ENCODE results near the gene SERPINE3.

Gene SERPINE3

DNA sequence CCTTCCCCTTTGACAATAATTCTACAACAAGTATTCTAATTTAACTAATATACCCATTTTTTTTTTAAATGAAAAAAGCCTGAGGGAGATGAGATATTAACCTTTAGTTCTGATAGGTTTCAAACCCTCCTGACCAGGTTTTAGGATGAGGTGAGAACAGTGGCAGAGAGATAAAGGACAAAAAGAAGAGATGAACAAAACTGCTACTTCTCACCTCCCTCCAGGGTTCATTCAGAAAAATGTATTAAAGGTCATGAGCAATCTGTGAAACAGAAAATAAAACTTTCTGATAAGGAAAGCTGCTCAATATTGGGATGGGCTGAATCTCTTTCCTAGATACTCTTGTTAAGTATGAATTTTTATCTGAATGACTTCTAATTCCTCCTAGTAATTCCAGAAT lies 24.1 kb downstream of the SERPINE3 start:
- DNase-seq (ENCODE audit: low spot score) = no peak

DNA sequence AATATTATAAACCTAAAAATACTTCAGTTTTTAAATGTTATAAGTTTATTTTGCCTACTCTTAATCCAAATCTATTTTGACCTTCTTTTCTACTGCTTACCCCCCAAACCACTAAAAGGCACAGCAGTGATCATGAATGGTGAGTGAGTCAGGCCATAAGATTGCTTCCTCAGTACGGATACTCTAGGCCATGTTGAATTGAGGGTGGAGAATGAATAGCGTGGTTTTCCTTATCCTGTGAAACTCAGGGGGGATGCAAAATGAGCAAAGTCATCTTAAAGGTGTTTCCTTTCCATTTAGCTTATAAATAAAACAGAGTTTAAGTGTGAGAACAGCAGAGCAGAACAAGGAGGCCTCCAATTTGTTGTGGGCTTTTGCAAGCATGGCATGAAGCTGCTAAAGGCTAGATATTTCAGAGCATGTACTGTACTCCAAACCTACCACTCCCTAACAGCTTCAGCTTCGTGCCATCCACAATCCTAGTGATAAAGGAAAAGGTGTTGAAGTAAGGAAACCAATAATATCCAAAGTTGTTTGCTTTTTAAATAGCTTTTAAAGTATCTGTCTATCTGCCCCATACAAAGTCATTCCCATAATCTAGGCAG lies 25.0 kb downstream of the SERPINE3 start:
- DNase-seq (ENCODE audit: low spot score) = no peak

- no peak for DNase-seq (ENCODE audit: low spot score)
Observed at GRCh38 chr13:51370116-51370515, 30.6 kb downstream of the SERPINE3 start.

DNA sequence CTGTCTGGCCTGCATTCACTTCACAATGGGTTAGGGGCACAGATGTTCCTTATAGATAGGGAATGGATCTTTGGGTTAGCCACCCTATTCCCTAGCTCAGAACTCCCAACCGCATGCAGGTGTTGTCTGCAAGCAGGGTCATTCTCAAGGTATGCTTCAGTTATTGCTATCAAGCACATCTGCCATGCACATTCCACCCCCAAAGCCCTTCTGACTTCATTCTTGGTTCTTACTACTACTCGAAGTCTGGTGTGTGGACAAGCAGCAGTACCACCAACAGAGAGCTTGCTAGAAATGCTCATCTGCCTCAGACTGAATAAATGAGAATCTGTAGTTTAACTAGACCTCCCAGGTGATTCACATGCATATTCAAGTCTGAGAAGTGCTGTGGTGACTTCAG lies 31.3 kb downstream of the SERPINE3 start:
- DNase-seq (ENCODE audit: low spot score) = no peak

DNA sequence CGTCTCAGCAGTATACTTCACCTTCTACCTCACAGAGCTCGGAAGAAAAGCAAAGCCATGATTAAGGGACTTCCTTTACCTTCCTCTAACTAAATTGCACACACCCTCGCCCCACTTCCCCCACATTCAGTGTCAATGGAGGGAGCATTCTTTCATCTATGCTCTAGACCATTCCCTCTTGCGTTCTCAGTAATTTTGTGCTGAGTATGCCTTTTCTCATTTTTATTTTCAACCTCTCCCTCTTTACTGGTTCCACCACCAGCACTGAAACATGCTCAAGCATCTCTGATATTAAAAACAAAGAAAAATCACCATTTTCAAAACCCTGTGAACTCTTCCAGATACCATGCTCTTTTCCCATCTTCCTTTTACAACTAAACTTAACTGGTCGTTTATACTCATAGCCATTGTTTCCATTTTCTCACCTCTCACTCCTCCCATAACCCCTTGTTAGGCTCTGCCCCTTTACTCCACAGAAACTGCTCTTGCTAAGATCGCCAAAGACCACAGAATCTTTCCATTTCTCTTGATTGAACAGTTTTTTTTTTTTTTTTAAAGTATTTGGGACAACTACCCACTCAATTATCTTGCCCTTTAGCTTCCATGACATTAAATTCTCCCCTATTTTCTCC lies 32.4 kb downstream of the SERPINE3 start:
- no peak for DNase-seq (ENCODE audit: low spot score)

DNA sequence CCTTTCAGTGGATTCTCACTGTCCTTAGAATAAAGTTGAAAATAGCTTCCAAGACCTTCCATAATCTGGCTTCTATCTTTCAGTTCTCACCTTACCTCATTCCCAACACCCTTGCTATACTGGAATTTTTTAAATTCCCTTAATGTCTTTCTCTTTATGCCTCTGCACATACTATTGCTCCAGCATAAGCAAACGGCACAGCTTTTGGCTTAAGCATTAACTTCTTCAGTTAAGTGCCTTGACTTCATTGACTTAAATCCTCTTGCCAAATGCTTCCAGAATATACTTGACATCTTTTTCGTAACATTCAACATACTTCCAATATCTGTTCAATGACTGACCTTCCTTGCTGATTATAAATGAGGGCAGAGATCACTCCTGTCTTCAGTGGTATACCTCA lies 34.0 kb downstream of the SERPINE3 start:
- DNase-seq (ENCODE audit: low spot score) = no peak

DNA sequence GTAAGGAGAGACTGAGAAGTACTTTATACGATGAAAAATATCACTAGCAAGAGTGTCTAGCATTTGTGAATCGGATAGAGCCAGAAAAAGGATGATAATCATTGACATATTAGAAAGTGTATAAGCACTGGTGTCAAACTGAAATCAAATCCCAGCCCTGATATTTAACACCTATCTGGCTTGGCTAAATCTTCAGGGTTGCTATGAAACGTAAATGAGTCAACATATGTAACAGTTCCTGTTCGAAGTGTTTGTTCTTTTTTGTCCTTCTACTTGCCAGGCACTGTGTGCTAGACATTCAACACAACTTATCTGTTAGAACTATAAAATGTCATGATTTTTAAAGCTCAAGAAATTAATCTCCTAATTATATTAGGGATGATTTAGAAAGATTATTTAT lies 40.8 kb downstream of the SERPINE3 start:
- DNase-seq (ENCODE audit: low spot score) = peak; percentile 5

DNA sequence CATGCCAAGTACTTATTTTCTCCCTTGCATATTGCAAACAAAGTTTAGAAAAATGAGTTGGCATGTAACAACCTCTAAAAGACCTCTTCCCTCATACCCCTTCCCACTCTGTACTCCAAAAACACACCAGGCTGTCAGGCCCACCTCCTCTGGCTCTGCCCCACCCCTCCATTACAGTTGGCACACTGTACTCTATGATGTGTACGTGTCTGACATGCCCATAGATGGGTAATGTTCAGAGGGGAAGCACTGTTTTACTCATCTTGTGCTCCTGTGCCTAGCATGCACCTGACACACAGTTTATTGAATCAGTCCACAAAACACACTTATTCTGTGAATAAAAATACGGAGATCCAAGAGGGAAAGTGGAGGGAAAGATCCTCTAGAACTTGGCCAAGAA lies 45.6 kb downstream of the SERPINE3 start:
- no peak for DNase-seq (ENCODE audit: low spot score)

DNA sequence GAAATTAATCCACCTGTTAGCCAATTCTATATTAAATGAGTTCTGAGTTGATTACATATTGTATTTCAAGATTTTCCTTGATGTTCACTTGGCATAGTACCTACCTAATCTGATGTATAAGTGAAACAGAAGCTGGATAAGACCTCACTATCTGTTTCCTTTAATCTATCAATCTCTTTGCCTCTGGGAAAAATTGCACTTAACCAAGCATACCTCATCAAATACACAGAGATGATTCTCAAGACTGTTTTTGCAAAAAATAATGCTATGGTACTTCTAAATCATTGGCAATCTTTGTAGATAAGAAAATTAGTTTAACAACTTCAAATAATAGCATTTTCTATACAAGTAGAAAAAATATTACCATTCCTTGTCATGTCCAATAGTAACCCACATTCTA lies 55.2 kb downstream of the SERPINE3 start:
- DNase-seq (ENCODE audit: low spot score) = no peak

GRCh38 chr13:51396352-51396751 lies 56.9 kb downstream of the SERPINE3 start:
- DNase-seq (ENCODE audit: low spot score) = no peak

- no peak for DNase-seq (ENCODE audit: low spot score)
Observed at GRCh38 chr13:51397262-51397941, 57.9 kb downstream of the SERPINE3 start.

- DNase-seq (ENCODE audit: low spot score) = no peak
Observed at GRCh38 chr13:51405176-51405575, 65.7 kb downstream of the SERPINE3 start.

DNA sequence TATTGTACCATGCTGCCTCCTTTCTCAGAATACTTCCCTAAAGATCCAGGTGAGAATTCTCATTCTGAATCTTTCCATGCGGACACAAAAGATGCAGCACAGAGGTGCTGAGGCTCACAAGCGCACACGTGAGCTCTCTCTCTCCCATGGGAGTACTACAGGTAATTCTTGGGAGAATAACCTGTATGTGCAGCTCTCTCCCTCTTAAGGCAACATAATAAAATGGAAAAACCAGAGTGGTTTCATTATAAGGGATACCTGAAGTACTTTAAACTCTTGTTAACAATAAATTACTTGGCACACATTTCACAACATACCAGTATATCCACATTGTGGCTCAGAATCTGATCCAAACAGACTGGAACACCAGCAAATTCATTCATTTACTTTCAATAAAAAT lies 72.9 kb downstream of the SERPINE3 start:
- no peak for DNase-seq (ENCODE audit: low spot score)

Data from CD4-positive, alpha-beta T cell treated with Interleukin-2 at 100 ng/mL for 4 hours (primary cell).